ENCODE measurements around the gene KLHDC7B. TPM values are rescaled to one million over a fixed set of nuclear protein-coding genes. Genes with fewer than 3 reads are reported as not detected.

The KLHDC7B gene
- total RNA-seq (ENCODE audit: insufficient read depth, low replicate concordance): 6.0 TPM

GRCh38 chr22:50545522-50546325 is at the start of gene KLHDC7B:
Gene KLHDC7B, plus strand, starts transcription at chr22:50545899. Its CDS starts 345 bp downstream, at chr22:50546244.
- DNase-seq (ENCODE audit: low spot score): peak; percentile 50

GRCh38 chr22:50497093-50497492 is 48.6 kb upstream of the KLHDC7B start:
- no peak for DNase-seq (ENCODE audit: low spot score)

- DNase-seq (ENCODE audit: low spot score): peak; percentile 53
These were observed 47.3 kb upstream of the KLHDC7B start for GRCh38 chr22:50498322-50498890.

- DNase-seq (ENCODE audit: low spot score): no peak
These were observed 45.2 kb upstream of the KLHDC7B start for GRCh38 chr22:50500452-50500851.

- no peak for DNase-seq (ENCODE audit: low spot score)
These were observed 43.6 kb upstream of the KLHDC7B start for GRCh38 chr22:50502096-50502495.

GRCh38 chr22:50502628-50503474 is 42.8 kb upstream of the KLHDC7B start:
- no peak for DNase-seq (ENCODE audit: low spot score)

DNA sequence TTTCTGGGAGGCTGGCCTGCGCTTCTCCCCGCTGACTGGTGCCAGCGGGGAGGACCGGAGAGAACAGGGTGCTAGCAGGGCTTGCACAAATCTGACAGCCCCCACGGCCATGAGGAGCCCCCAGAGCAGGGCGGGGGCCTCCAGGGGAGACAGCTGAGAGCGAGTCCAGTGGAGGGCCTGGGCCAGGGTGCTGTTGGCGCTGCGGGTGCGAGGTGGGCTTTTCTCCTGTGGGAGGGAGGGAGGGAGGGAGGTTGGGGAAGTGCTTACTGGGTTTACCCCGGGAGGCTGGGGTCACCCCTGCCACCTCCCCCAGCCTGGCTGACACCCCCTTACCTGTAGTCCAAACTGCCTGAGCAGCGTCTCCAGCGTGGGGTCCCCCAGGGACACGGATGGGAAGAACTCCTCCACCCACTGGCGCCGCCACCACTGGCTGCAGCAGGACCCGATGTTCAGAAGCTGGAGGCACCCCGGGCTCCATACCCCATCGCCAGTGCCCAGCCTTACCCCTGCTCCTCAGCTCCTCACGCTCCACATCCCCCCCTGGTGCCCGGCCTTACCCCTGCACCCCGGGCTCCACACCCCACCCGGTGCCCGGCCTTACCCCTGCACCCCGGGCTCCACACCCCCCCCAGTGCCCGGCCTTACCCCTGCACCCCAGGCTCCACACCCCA is 42.1 kb upstream of the KLHDC7B start:
- DNase-seq (ENCODE audit: low spot score): no peak

GRCh38 chr22:50504369-50505211 is 41.1 kb upstream of the KLHDC7B start:
- no peak for DNase-seq (ENCODE audit: low spot score)

DNA sequence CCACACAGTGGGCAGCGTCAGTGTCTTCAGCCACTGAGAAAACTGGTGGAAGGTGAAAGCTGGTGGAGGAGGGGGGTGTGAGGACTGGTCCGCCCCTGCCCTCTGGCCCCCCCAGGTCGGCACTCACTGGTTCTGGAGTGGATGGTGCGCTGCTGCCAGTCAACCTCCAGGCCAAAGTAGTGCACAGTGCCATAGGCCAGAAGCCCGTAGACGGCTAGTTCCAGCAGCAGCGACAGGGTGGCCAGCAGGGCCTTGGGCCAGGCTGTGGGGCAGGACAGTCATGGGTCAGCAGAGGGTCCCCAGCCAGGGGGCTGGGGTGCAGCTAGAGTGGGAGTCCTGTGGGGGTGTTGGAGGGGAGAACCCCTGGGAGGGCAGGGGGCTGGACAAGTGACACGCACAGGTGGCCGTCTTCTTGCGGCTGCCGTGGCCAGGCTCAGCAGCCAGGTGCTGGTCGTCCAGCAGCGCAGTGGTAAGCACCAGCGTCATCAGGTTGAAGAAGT is 40.4 kb upstream of the KLHDC7B start:
- DNase-seq (ENCODE audit: low spot score): no peak

DNA sequence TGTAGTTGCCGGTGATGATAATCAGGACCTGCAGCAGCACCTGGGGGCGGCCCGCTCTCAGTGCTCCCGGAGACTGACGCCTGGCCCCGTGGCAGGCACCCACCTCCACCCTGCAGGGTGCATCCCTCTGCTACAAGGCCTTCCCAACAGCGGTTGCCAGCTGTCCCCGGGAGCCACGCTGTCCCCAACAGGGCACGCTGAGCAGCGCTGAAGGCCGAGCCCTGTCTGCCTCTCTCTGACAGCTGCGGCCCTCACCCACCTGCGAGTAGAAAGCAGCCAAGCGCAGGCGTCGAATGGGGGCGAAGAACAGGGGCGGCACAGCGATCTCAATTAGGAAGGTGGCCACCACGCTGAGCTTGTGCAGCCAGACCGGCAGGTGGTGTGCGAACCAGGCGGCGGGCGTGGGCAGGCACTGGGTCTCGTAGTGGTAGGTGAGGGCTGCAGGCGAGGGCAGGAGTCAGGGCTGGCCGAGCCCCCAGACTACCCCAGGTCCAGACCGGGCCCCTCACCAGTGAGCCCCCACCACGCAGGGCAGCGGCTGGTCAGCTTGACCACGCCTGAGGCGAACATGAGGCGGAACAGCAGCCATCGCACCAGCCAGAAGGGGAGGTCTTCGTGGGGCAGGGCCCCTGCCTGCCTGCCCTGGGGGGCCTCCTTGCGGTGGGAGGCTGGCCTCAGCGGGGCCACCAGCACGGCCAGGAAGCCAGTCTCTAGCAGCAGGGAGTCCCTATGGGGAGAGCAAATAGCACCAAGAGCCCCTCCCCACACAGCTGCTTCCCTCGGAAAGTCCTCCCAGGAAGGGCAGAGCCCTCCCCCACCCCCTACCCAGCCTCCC is 39.7 kb upstream of the KLHDC7B start:
- DNase-seq (ENCODE audit: low spot score): no peak

DNA sequence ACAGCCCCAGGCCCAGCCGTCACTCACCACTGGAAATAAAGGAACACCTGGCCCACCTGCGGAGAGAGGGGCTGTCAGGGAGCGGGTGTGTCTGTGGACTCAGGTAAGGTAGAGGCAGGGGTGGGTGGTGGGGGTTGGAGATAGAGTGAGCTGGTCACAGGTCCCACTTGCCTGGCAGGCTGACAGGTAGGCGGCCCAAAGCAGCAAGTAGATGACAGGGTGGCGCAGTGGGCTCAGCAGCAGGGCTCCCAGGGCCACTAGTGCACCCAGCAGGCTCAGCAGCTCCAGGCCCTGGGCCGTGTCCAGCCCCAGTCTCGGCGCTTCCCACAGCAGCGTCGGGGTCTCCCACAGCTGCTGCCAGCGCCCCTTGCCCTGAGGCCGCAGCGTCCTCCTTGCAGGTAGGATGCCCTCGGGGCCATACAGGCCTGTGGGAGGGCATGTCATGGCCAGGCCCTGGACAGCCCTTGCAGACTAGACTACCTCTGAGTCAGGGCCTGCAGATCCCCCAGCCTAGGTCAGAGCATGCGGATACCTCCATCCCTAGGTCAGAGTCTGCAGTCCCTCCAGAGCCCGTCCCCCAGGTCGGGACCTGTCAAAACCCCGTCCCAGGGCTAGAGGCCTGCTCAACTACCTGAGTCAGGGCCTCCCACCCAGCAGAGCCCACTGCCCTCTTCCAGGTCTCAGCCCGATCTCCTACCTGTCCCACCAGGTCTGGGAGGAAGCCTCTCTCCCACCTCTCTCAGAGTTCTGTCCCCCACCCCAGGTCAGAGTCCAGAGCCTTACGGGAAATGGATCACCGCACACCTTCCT is 38.9 kb upstream of the KLHDC7B start:
- no peak for DNase-seq (ENCODE audit: low spot score)

DNA sequence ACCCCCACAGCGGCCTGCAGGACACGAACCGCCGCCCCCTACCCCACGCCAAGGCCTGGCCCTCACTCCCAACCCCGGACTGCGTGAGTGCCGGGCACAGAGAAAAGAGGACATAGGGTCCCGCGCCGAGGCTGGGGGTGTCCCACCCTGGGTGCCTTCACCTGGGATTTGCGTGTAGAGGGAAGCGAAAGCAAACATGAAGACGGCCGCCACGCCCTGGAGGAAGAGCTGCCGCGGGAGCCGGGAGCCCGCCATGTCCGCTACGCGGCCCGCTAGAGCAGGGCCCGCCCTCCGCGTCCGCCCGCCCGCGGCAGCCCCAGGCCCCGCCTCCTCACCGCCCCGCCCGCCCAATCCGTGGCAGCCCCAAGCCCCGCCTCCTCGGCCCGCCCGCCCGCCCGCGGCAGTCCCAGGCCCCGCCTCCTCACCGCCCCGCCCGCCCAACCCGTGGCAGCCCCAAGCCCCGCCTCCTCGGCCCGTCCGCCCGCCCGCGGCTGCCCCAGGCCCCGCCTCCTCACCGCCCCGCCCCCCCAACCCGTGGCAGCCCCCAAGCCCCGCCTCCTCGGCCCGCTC is 38.2 kb upstream of the KLHDC7B start, which contains the start of gene LMF2:
TSS of gene LMF2 (minus strand) at position 282 of the 570 bp plus-strand sequence. CDS start at position 255, 27 bp downstream.
- no peak for DNase-seq (ENCODE audit: low spot score)

DNA sequence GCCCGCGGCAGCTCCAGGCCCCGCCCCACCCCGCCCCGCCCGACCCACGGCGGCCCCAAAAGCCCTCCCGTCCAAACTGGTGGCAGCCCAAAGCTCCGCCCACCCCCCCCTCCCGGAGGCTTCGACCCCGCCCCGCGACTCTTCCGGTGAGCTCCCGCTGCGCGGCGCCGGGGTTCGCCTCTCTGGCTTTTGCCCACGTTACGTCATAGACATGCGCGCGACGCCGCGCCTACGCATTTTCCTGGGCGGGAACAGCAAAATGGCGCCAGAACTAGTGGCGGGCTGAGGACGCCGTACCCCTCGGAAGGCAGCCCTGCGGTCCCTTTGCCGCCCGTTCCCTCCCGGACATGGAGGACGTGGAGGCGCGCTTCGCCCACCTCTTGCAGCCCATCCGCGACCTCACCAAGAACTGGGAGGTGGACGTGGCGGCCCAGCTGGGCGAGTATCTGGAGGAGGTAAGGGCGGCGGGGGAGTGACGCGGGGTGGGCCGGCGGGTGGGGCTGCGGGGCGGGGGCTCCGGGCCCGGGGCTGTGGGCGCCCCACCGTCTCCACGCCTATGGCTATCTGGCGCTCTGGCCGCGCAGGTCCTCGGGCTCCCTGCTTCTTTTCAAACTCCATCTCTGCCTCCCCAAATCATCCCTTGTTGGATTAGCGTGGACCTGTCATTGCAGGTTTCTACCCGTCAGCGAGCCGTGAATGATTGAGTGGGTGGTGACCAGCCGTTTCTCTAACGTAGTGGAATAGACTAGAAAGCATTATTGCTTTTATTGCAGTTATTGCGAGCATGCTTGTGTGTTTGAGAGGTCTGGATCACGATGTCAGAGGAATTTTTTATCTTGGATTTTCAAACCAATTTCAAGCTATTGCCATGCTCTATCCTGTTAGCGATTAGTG is 37.5 kb upstream of the KLHDC7B start, which contains the start of gene NCAPH2:
TSS of gene NCAPH2 (plus strand) at position 234 of the 894 bp plus-strand sequence. CDS start at position 348, 114 bp downstream.
- DNase-seq (ENCODE audit: low spot score): peak; percentile 97

- no peak for DNase-seq (ENCODE audit: low spot score)
These were observed 36.8 kb upstream of the KLHDC7B start for GRCh38 chr22:50508897-50509296.

- DNase-seq (ENCODE audit: low spot score): no peak
These were observed 32.5 kb upstream of the KLHDC7B start for GRCh38 chr22:50513175-50513574.

DNA sequence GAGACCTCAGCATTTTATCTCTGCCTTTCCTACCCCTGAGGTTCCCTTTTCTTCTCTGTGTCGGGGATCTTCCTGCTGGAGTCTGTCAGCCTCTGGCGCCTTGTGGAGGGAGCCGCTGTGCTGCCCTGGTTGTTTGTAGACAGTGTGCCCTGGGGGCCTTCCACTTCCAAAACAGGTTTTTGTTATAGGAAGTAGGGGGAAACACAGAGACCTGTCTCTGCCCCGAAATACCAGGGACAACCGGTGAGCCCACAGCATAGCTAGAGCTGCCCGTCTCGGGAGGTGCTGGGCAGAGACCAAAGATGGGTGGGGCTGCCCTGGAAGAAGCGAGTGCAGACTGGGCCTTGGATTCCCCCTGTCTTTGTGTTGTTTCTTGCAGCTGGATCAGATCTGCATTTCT is 29.6 kb upstream of the KLHDC7B start:
- DNase-seq (ENCODE audit: low spot score): no peak

GRCh38 chr22:50516891-50517290 is 28.8 kb upstream of the KLHDC7B start:
- no peak for DNase-seq (ENCODE audit: low spot score)

Data from umbilical cord (tissue), 2 donors.